Islet of Langerhans (tissue), 1 donor: ENCODE results near the gene C8A.

ENCODE experiments used
- FAIRE-seq: peaks from one replicate; lab custom pipeline; 2011; peaks lifted over from hg19 to GRCh38; lab: Jason Lieb, UNC

C8A gene

DNA sequence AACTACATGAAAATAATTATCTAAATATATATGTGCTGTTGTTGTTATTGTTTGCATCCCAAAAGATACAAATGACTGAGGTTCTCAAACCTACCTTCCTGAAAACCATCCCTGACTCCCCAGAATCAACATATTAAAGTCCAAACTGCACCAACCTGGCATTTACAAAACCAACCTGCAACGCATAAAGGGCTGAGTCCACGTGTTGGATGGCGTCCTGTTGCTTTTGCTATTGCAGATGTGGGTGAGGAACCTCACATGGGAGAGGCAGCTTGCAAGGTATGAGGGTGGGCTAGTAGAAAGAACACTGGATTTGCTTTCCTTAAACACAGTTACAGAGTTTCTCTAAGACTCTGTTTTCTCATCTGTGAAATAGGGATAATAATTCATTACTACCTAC is 112.8 kb downstream of the C8A start:
- no peak for FAIRE-seq
